ENCODE measurements around the gene CCDC7. TPM values are rescaled to one million over a fixed set of nuclear protein-coding genes. Genes with fewer than 3 reads are reported as not detected.

Gene CCDC7
- polyA plus RNA-seq, 1 of the 3 experiments (the other 2 are of a cell fraction): 0.44 TPM

DNA sequence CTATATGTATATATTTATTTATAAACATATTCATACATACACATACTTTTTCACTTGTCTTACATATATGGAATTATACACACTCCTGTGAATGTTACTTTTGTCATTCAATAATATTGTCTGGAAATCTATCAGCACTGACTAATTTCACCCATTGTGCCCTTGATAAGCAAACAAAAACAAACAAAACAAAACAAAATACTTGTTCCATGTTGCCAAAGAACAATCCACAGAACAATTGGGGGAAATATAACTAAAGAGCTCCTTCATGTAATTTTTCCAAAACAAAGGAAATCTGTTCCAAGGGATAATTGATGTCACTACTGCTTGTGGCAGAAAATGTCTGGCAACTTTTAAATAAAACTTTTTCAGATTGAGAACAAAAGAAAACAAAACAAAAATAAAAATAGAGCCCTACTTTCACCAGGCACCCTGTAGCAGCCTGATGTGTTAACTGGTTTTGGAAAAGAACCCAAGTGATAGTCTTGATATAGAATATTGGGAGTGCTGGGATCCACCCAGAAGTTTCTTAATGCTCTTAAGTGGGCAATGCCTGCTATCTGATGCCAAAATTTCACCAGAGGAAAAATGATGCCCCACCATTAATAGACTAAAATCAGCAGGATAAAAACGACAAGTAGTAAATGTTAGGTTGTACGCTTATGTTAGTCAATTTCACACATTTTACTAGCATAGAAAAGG is 34.0 kb upstream of the CCDC7 start:
- Histone ChIP-seq H3K79me2 (ENCODE audit: insufficient read depth) (no peaks in the 10 kb centered on the region), H2AFZ (ENCODE audit: low read depth) (peak overlapping the region; percentile 7; the same call in 1 of the 2 replicates), H3K9me2 (no peaks in the 10 kb centered on the region), H3K36me3 (replicated peaks in 1 of 2; ENCODE audit: control insufficient read depth in 1 of 2, insufficient read depth in 2 of 2, low read length in 1 of 2) (no peaks in the 10 kb centered on the region), H3K9ac (no peak overlapping the region), H3K27ac (ENCODE audit: low read depth in 2 of 2, low read length in 1 of 2) (no peak overlapping the region; a peak in 1 of 4 replicates), H4K20me1 (ENCODE audit: insufficient read depth) (no peaks in the 10 kb centered on the region), H3K9me3 (no peaks in the 10 kb centered on the region), H3F3A (replicated peaks; ENCODE audit: insufficient read depth) (peaks cover 13% of the 10 kb centered on the region), H3K4me1 (ENCODE audit: control insufficient read depth in 1 of 2, insufficient read depth in 2 of 2, low read depth in 1 of 2, low read length in 1 of 2) (peaks cover 2 to 5% of the 10 kb centered on the region in 2 experiments; a peak in 3 of 4 replicates), H3K27me3 (ENCODE audit: insufficient read depth) (no peaks in the 10 kb centered on the region), H3K4me3 (ENCODE audit: low read depth in 2 of 2, low read length in 1 of 2) (no peak overlapping the region), H3K4me2 (no peak overlapping the region)
- WGBS (ENCODE audit: low lambda C conversion rate): 70% methylated on average over 2 of the region's 2 CpGs
- POLR2A ChIA-PET: no interaction called here
- no peak for DNase-seq
- no peak for TF ChIP-seq FOXM1 (IDR thresholded peaks at IDR 0.05; ENCODE audit: low read depth)
- no peak for TF ChIP-seq RCOR1 (IDR thresholded peaks at IDR 0.05; ENCODE audit: low read length)
- no peak for TF ChIP-seq EZH2phosphoT487 (IDR thresholded peaks at IDR 0.05; ENCODE audit: borderline replicate concordance, low read depth)
- TF ChIP-seq, protein P1, sequence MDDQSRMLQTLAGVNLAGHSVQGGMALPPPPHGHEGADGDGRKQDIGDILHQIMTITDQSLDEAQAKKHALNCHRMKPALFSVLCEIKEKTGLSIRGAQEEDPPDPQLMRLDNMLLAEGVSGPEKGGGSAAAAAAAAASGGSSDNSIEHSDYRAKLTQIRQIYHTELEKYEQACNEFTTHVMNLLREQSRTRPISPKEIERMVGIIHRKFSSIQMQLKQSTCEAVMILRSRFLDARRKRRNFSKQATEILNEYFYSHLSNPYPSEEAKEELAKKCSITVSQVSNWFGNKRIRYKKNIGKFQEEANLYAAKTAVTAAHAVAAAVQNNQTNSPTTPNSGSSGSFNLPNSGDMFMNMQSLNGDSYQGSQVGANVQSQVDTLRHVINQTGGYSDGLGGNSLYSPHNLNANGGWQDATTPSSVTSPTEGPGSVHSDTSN (IDR thresholded peaks at IDR 0.05): no peak
- TF ChIP-seq YY1 (IDR thresholded peaks at IDR 0.05; ENCODE audit: low read depth): no peak
- no peak for TF ChIP-seq USF2 (IDR thresholded peaks at IDR 0.05; ENCODE audit: borderline replicate concordance, low read depth, low read length)
- TF ChIP-seq NFIC (IDR thresholded peaks at IDR 0.05; ENCODE audit: borderline replicate concordance): no peak
- no peak for TF ChIP-seq GABPA (IDR thresholded peaks at IDR 0.05; ENCODE audit: low read depth)
- no peak for TF ChIP-seq TAF1 (IDR thresholded peaks at IDR 0.05; ENCODE audit: borderline replicate concordance, low read depth, low read length)
- no peak for TF ChIP-seq NRF1 (IDR thresholded peaks at IDR 0.05; ENCODE audit: low read depth, low read length)
- TF ChIP-seq REST (IDR thresholded peaks at IDR 0.05; ENCODE audit: low read depth, low read length): no peak
- no peak for TF ChIP-seq FOXJ3 (CRISPR knock-in tag; IDR thresholded peaks at IDR 0.05)
- TF ChIP-seq, protein P2, sequence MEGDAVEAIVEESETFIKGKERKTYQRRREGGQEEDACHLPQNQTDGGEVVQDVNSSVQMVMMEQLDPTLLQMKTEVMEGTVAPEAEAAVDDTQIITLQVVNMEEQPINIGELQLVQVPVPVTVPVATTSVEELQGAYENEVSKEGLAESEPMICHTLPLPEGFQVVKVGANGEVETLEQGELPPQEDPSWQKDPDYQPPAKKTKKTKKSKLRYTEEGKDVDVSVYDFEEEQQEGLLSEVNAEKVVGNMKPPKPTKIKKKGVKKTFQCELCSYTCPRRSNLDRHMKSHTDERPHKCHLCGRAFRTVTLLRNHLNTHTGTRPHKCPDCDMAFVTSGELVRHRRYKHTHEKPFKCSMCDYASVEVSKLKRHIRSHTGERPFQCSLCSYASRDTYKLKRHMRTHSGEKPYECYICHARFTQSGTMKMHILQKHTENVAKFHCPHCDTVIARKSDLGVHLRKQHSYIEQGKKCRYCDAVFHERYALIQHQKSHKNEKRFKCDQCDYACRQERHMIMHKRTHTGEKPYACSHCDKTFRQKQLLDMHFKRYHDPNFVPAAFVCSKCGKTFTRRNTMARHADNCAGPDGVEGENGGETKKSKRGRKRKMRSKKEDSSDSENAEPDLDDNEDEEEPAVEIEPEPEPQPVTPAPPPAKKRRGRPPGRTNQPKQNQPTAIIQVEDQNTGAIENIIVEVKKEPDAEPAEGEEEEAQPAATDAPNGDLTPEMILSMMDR (IDR thresholded peaks at IDR 0.05): no peak
- no peak for TF ChIP-seq ELF1 (IDR thresholded peaks at IDR 0.05)
- TF ChIP-seq FOSL2 (IDR thresholded peaks at IDR 0.05; ENCODE audit: borderline replicate concordance, low read depth): no peak
- no peak for TF ChIP-seq CHD2 (IDR thresholded peaks at IDR 0.05; ENCODE audit: low read length, partially characterized antibody)
- TF ChIP-seq IRF3 (IDR thresholded peaks at IDR 0.05; ENCODE audit: low read depth, low read length): no peak
- TF ChIP-seq, protein P3, sequence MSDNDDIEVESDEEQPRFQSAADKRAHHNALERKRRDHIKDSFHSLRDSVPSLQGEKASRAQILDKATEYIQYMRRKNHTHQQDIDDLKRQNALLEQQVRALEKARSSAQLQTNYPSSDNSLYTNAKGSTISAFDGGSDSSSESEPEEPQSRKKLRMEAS (IDR thresholded peaks at IDR 0.05; ENCODE audit: low read depth): no peak
- no peak for TF ChIP-seq RFX5 (IDR thresholded peaks at IDR 0.05; ENCODE audit: low read length)
- no peak for TF ChIP-seq GATA2 (CRISPR knock-in tag; IDR thresholded peaks at IDR 0.05)
- CTCF ChIA-PET: no interaction called here

Data from SK-N-SH (cell line).